HG02852 (cell line): ENCODE data around the gene TRMT44.
"Not testable (repeated sequence)": the region's sequence is repeated elsewhere in the genome, so short reads cannot be mapped to it uniquely, and the experiment has no call there.

Experiments used
- ATAC-seq: cut with Tn5 transposase; IDR thresholded peaks from one replicate; pipeline ENCODE4 v1.9.1; 2021; ENCODE audit warnings: mild to moderate bottlenecking, moderate library complexity; ENCODE audit not compliant: unreplicated experiment

TRMT44 gene

GRCh38 chr4:8405516-8405875 lies 35.1 kb upstream of the TRMT44 start:
- no peak for ATAC-seq

GRCh38 chr4:8406887-8407286 lies 33.7 kb upstream of the TRMT44 start:
- not testable (repeated sequence) for ATAC-seq

- no peak for ATAC-seq
Measured at GRCh38 chr4:8407316-8407715, 33.3 kb upstream of the TRMT44 start.

GRCh38 chr4:8407756-8408155 lies 32.8 kb upstream of the TRMT44 start:
- no peak for ATAC-seq

GRCh38 chr4:8409264-8410065 lies 31.1 kb upstream of the TRMT44 start:
- no peak for ATAC-seq

- ATAC-seq, result no peak
Measured at GRCh38 chr4:8410066-8410625, 30.4 kb upstream of the TRMT44 start.

- no peak for ATAC-seq
Measured at GRCh38 chr4:8410641-8411271, 29.8 kb upstream of the TRMT44 start.

GRCh38 chr4:8411351-8412180 lies 29.0 kb upstream of the TRMT44 start:
- no peak for ATAC-seq

- ATAC-seq, result no peak
Measured at GRCh38 chr4:8412288-8412687, 28.3 kb upstream of the TRMT44 start.

- no peak for ATAC-seq
Measured at GRCh38 chr4:8414377-8414776, 26.2 kb upstream of the TRMT44 start.

GRCh38 chr4:8417071-8417614 lies 23.4 kb upstream of the TRMT44 start:
- ATAC-seq, result no peak

GRCh38 chr4:8419222-8420041 lies 21.1 kb upstream of the TRMT44 start:
- ATAC-seq, result peak; percentile 90

GRCh38 chr4:8420151-8420550 lies 20.4 kb upstream of the TRMT44 start:
- ATAC-seq, result not testable (repeated sequence)

- ATAC-seq, result no peak
Measured at GRCh38 chr4:8422327-8422726, 18.2 kb upstream of the TRMT44 start.

GRCh38 chr4:8422786-8423185 lies 17.8 kb upstream of the TRMT44 start:
- ATAC-seq, result no peak

- ATAC-seq, result no peak
Measured at GRCh38 chr4:8427262-8427661, 13.3 kb upstream of the TRMT44 start.

GRCh38 chr4:8427761-8428287 lies 12.8 kb upstream of the TRMT44 start:
- peak; percentile 64 for ATAC-seq

GRCh38 chr4:8428288-8429097 lies 12.1 kb upstream of the TRMT44 start:
- peak; percentile 93 for ATAC-seq

- no peak for ATAC-seq
Measured at GRCh38 chr4:8431553-8431952, 9.0 kb upstream of the TRMT44 start.
